ENCODE data around the gene MSRB3.

GRCh38 chr12:65252515-65252914, 26.0 kb upstream of the MSRB3 start:
- TF ChIP-seq POLR2A (IDR thresholded peaks at IDR 0.05) (no peak), CTCF (IDR thresholded peaks at IDR 0.05) (no peak)

All from breast epithelium (tissue), 3 donors.